Head of caudate nucleus (tissue), 42 donors: ENCODE data around the gene SORBS2.
"Not testable (repeated sequence)": the region's sequence is repeated elsewhere in the genome, so short reads cannot be mapped to it uniquely, and the experiment has no call there.

Experiments used
- DNase-seq, 42 donors: peaks; one replicate each; pipeline versions ENCODE4 v3.0.0 to v3.0.0-alpha.2; 2020 to 2021; ENCODE audit warnings: mixed read lengths in 7 of 42
- intact Hi-C: fragments of 100-400 bp; cut with DNase I; formaldehyde crosslinking; loops from one replicate; pipeline ENCODE4 v1.15.0; 2022

SORBS2 gene

GRCh38 chr4:185560316-185560715, 251.7 kb downstream of the SORBS2 start:
- intact Hi-C loops: no loop called here
- no peak for DNase-seq

- DNase-seq: peak in 35 of 42 donors; percentile 27 to 81 (median 48)
- intact Hi-C loops: no loop called here
Measured at GRCh38 chr4:185559915-185560281, 252.1 kb downstream of the SORBS2 start.

- intact Hi-C loops, DNase-seq: not testable (repeated sequence)
Measured at GRCh38 chr4:185559251-185559914, 252.6 kb downstream of the SORBS2 start.

- DNase-seq: no peak
- intact Hi-C loops: no loop called here
Measured at GRCh38 chr4:185554365-185555126, 257.4 kb downstream of the SORBS2 start.

- intact Hi-C loops: no loop called here
- DNase-seq: no peak
Measured at GRCh38 chr4:185552254-185552653, 259.7 kb downstream of the SORBS2 start.

- intact Hi-C loops: no loop called here
Measured at GRCh38 chr4:185550933-185551332, 261.1 kb downstream of the SORBS2 start.

GRCh38 chr4:185549095-185549639, 262.8 kb downstream of the SORBS2 start:
- DNase-seq: no peak
- intact Hi-C loops: no loop called here

More at GRCh38 chr4:185550933-185551332, 261.1 kb downstream of the SORBS2 start:
- DNase-seq: no peak

GRCh38 chr4:185548587-185548986, 263.4 kb downstream of the SORBS2 start:
- no peak for DNase-seq
- intact Hi-C loops: no loop called here

GRCh38 chr4:185546335-185546734, 265.7 kb downstream of the SORBS2 start:
- intact Hi-C loops: no loop called here
- DNase-seq: no peak

GRCh38 chr4:185542626-185543315, 269.2 kb downstream of the SORBS2 start:
- intact Hi-C loops: no loop called here
- no peak for DNase-seq

GRCh38 chr4:185541251-185541727, 270.7 kb downstream of the SORBS2 start:
- intact Hi-C loops: no loop called here
- peak in 8 of 42 donors; percentile 8 to 49 (median 26) for DNase-seq

GRCh38 chr4:185540487-185541120, 271.4 kb downstream of the SORBS2 start:
- no peak for DNase-seq
- intact Hi-C loops: no loop called here

GRCh38 chr4:185540040-185540439, 272.0 kb downstream of the SORBS2 start:
- DNase-seq: no peak
- intact Hi-C loops: no loop called here

- intact Hi-C loops: loop anchor here (10.0 kb wide), 2 partner anchors 56 to 64 kb away; partner anchors contain the start of gene CCDC110
Measured at GRCh38 chr4:185538806-185539205, 273.2 kb downstream of the SORBS2 start.

GRCh38 chr4:185536411-185536709, 275.6 kb downstream of the SORBS2 start:
- peak in 30 of 42 donors; percentile 9 to 71 (median 38) for DNase-seq
- intact Hi-C loops: loop anchor here (10.0 kb wide), 2 partner anchors 58 to 62 kb away; partner anchors contain the start of gene CCDC110

More at GRCh38 chr4:185538806-185539205, 273.2 kb downstream of the SORBS2 start:
- no peak for DNase-seq

GRCh38 chr4:185535612-185536410, 276.2 kb downstream of the SORBS2 start:
- intact Hi-C loops: loop anchor here (10.0 kb wide), 2 partner anchors 59 to 61 kb away; partner anchors contain the start of gene CCDC110
- no peak for DNase-seq
